GM19238 (cell line): ENCODE measurements around the gene FOXC2.

Experiments
- DNase-seq: peaks from one replicate; pipeline ENCODE4 v3.0.0; 2011; ENCODE audit warnings: low spot score; ENCODE audit not compliant: insufficient read length

The FOXC2 gene

DNA sequence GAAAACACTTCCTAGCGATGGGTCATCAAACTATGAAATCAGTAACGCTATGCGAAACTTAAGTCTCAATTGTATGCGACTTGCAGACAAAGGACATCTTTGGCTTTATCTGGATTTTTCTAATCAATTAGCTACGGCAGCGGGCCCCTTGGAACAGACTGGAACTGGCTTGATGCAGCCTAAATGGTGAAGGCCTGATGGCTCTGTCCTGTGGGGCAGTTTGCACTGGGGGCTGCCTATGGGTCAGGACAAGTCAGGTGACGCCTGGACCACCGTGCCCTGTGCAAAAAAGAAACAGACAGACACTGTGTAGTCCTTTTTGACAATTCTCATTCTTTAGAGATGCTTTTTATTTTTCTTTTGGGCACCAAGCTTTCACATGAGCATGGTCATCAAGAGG is 33.6 kb upstream of the FOXC2 start:
- no peak for DNase-seq

DNA sequence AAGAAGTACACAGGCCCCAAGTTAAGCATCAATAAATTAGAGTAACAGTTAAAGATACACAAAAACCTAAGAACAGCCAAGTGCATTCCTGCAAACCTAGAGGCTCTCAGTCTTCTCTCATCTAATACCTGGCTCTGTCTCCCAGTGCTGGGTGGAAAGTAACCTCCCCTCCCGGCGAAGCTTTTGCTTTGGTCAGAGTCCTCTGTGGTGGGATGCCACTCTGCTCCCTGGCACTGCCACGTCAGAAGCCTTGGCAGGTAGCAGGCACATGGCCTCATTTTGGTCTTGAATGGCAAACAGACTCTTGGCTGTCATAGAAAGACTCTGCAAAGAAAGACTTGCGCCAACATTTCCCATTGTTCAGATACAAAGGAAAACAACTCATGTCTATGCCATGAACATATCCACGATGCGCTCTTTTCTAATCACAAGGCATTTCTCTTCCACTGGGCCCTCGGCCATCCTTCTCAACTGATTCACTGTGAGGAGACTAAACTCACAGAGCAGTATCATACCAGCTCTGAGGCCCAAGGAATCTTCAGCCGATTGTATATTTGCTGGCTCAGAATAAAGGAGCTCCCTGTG is 32.8 kb upstream of the FOXC2 start:
- no peak for DNase-seq

DNA sequence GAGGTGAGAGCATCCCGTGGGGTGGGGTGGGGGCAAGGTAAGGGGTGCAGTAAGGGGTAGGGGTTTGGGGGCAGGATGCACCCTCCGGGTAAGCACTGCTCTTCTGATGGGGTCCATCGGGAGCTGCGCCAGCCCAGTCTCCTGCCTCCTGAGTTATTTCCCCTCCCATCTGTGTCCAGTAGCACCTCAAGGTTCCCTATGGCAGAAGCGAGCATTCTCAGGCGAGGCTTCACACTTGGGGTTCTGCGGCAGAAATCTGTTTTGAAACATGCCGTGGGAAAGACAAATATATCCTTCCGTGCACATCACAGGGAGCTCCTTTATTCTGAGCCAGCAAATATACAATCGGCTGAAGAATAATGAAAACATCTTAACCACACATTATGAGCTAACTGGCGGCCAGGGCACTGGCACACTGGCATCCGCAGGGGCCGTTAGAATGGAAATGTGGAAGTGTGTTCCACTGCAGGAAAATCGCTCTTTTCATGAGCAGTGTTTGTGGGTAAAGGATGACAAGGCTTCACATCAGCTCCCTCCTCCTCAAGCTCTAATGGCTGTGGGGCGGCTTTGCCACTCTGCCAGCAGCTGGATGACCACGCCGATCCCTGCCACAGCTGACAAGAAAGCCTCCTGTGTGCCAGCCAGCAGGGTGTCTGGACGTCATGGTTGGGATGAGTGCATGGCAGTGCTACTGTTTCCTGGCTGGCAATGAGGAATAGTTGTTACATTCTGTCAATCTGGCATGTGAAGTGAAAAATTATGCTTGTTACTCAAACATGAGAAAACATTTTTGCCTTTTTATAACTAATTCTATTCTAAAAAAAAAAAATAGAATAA is 31.6 kb upstream of the FOXC2 start:
- no peak for DNase-seq

DNA sequence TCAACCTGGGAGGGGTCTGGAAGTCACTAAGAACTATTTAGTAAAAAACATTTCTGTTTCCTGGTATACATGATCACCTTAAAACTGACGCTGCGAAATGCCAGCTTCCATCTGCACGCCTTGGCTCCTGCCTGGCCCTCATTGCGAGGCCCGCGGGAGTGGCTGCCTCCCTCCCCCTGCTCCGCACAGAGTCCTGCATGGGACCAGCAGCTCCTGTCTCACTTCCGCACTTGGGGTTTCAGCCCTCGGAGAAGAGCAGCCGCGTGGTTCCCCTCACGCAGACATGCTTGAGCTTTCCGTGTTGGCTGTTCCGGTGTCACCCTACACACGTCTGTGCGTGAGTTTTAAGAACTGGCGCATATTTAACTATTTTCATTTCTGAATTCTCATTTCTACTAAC is 30.0 kb upstream of the FOXC2 start:
- no peak for DNase-seq

DNA sequence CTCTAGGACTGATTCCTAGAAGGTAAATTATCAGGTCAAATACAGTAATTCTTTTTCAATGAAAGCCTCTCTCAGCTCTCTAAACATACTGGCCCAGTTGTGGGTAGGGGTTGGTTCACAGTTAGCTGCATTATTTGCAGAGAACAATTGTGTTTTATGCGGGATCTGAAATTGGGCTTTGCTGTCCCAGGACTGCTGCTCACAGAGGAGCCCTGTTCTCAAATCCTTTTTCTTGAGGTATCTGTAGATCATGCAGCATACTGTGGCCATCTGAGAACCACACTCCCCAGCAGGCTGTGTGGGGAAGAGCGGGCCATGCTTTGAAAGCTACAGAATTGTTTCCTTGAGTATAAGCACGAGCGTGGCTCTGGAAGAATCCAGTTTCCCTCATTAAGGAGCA is 29.1 kb upstream of the FOXC2 start:
- no peak for DNase-seq

DNA sequence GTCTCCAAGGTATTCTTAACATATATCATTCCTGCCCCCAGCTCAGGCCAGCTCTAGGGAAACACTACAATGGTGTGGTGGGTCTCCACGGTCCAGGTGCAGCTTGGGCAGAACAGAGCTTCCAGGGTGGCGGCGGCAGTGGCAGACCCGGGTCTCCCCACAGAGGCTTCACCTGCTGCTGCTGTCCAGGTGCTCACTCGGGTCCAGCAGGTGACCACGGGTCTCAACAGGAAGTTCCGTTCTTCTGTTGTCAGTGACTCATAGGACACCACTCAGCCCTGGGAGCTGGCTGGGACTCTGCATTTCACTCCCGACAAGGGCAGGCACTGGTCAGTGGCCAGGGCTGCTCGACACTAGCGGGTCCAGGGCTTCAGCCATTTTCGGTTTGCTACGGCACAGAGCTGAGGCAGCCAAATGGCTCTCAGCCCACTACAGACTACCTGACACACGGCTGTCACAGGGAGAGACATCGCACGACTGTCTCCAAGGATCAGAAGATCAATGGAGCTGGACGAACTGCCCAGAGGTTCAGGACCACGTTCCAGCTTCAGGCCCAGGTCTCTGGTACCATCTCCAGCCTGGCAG is 28.3 kb upstream of the FOXC2 start:
- DNase-seq, result no peak

DNA sequence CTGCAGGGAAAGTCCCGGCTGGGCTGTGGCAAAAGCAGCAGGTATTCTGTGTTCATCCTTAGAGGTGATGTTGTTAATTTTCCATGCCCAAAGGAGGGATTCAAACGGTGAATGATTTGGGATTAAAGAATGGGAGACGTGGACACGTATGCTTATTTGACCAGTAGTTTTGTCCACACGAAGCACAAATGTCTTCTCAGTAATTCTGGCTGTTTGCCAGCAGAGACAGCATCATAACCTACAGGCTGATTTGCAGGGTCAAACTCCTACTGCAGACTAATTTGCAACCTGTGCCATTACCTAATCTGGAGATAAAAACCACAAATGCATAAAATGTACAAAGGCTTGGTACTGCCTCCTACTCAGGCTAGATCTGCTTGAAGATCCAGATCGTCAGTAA is 25.7 kb upstream of the FOXC2 start:
- no peak for DNase-seq

DNA sequence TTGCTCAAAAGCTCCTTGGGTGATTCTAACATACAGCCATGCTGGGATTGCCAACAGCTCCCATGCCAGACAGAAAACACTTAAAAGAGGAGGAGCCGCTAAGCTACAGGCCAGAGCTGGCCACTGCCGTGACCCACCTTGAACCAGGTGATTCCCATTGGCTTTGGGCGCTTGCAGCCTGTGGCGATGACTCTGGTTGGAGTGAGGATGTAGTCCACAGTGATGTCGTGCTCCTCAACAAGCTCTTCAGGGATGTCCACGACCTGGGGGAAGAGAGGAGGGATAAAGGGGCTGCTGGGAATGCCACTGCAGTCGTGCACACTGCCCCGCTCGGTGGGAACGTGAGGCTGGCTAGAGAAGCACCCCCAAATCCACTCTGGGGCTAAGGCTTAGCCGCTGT is 25.1 kb upstream of the FOXC2 start:
- no peak for DNase-seq

DNA sequence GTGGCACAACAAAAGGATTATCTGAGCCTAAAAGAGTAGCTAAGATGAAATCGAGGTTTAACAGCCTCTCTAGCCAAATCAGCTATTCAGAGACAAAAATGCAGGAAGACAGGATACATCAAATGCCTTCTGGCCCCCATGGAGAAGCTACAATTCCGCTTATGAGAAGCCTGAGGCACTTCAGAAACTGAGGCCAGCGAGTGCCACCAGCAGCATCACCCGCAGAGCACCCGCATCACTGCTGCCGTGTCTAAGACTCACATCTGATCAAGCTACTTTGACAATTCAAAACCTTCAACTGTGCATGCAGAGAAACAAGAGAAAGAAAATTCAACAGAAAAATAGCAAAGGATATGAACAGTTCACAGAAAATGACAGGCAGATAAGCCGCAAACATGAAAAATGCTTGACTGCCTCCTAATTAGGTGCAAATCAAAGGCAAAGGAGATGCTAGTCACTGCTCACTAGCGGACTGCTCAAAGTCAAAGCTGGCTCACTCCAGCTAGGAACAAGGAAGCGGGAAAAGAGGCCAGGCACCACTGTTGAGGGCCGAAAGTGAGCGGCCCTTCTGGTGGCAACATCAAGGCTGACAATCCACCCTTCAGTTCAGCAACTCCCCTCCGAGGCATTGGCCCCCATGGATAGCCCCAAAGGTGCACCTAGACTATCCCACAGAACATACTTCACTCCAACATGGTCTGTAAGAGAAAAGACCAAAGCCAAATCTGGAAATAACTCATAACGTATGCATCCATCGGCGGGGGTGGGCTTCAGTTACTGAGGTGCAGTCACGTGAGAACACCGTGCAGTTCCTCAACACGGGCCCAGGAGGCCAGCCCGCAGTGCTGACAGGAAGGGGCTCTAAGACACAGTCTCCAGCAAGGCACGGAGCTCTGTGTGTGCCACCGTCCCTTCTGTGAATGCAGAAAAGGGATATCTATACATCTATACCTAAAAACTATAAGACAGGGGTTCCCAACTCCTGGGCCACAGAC is 23.6 kb upstream of the FOXC2 start:
- no peak for DNase-seq

DNA sequence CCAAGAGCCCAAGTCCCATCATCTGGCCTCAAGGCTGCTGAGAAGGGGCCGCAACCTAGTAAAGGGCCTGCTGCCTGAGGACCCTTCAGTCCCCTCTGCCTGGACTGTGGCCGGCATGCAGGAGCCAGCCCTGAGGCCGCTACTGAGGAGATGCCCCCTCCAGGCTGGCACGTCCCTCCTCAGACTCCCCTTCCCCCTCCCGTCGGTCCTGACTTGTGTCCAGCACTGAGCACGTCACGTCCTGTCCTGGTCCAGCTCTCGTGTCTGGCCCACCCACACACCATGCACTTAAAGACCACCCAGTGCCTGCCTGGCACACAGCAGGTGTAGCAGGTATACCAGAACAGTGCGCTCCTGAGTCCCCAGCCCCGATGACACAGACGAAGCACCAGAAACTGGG is 21.1 kb upstream of the FOXC2 start:
- no peak for DNase-seq

DNA sequence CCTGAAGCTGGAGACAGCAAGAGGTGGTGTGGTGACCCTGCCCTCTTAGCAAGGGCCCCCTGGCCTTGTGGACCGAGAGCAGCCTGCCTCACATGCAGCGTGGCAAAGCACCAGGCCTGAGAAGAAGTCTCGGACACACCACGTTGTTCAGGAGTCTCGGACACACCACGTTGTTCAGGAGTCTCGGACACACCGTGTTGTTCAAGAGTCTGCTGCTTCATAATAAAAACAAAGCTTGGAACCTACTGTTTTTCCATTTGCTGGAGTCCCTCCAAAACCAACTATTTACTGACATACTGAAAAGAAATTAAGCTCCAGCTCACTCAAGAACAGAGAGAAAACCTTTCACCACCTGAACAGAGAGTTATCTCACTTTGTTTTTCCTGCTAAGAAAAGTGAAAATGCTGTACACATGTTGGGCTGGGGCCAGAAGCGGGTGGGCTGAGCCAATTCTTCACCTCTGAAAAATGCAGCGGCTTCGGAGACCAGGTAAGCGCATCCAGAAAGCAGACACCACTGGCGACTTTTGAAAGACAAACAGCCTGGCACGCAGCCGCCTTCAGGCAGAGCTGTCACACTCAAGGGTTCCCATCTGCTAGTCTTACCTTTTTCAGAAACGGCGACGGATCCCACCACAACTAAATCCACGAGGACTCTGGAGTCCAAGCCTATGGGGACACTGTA is 20.5 kb upstream of the FOXC2 start:
- DNase-seq, result no peak

DNA sequence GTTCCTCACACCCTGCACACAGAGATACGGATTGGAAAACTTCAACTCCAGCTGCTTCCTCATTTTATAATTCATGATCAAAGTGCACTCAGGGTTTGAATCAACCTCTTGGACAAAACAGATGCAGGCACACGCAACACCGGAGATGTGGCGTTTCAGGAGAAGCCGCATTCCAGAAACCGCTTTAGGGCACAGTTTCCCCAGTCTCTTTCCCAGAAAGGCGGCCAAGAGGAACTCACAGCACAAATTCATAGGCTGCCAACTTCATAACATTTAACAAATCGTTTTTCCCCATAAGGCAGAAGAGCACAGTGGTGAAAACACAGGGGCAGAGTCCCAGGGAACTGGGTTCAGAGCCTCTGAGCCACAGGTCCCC is 20.0 kb upstream of the FOXC2 start:
- no peak for DNase-seq

DNA sequence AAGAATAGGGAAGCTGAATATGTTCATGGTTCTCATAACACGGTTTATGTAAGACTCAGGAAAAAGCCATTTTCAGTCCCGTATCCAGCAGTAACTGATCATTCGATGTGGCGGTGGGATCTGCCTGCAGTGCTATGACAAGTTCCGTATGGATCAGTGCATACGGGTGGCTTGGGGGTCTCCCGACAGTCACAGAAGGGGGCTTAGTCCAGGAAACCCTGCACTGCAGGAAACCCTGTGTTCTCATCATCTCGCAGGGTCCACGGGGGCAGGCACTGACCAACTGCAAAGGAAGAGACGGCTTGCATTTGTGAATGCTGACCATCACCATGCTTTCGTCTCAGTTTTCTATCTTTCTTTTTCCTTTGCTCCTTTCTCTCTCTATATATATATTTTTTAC is 19.3 kb upstream of the FOXC2 start:
- no peak for DNase-seq

DNA sequence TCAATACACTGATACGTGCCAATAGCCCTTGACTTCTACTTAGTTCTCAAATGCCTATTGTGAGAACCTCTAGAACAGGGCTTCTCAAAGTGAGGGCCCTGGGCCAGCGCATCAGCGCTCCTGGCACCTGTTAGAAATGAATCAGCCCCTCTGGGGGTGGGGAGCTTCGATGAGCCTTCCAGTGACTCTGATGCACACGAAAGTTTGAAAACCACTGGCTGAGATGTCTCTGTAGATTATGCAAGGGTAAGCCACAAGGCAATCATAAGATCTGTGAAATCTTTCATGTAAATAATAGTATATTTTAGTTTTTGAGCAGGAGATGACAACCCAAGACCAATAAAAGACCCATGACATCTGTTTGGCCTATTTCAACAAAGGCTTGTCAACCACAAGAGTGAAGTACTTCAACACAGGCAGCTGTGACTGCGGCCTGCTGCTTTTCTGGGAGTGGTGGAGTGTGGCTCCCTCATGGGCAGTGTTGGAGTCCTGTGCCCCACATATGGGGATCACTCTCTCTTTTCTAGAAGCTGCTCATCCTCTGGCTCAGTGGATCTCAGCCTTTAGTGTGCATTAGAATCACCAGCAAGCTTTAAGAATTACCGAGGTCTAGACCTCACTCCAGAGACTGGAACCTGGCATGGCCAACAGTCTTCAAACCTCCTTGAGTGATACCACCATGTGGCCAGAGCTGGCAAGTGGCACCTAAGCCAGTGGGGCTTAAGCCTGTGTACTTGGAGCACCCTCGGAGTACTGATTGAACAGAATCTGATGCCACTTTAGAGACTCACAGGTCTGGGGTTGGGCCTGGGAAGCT is 17.3 kb upstream of the FOXC2 start:
- DNase-seq, result no peak

DNA sequence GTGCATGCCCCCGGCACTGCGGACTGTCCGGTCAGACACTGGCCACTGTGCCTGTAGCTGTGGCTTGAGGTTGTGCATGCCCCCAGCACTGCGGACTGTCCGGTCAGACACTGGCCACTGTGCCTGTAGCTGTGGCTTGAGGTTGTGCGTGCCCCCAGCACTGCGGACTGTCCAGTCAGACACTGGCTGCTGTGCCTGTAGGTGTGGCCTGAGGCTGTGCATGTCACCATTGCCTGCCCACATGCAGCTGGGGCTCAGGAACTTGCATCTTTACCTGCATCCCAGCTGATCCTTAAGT is 16.8 kb upstream of the FOXC2 start:
- no peak for DNase-seq

DNA sequence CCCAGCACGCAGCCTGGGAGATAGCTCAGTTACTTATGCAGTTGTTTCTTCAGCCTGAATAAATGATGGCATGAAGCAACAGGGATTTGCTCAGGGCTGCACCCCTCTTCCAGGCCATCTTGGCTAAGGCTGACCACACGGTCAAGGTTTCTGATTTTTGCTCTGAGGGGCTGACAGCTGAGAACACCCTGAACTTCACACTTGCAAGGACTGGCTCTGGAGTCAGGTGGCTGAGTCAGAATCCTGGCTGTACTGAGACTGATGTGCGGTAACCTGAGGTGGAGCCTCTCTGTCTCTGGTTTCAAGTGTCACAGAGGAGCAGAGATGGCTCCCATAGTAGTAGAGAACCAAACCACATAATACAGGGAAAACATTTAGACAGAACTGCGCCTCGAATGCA is 16.3 kb upstream of the FOXC2 start:
- no peak for DNase-seq

DNA sequence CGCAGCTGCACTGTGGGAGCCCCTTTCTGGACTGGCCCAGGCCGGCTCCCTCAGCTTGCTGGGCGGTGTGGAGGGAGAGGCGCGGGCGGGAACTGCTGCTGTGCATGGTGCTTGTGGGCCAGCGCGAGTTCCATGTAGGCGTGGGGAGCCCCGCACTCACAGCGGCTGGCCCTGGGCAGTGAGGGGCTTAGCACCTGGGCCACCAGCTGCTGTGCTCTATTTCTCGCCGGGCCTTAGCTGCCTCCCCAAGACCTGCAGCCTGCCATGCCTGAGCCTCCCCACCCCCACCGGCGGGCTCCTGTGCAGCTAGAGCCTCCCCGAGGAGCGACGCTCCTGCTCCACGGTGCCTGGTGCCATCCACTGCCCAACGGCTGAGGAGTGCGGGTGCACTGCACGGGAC is 13.3 kb upstream of the FOXC2 start:
- DNase-seq, result no peak

DNA sequence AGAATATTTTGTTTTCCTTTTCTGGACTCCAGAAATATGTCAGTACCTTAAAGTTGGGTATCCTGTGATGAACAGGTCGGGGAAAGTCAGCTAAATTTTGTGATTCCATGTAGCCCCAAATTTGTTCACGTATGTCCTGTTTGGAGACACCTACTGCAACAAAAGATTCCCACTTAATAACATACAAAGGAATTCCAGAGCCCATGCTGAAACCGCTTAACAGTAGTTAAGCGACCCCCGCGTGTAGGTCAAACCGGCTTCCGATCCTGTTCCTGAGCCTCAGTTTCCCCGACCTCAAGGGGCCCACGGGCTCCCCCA is 12.1 kb upstream of the FOXC2 start:
- DNase-seq, result no peak

DNA sequence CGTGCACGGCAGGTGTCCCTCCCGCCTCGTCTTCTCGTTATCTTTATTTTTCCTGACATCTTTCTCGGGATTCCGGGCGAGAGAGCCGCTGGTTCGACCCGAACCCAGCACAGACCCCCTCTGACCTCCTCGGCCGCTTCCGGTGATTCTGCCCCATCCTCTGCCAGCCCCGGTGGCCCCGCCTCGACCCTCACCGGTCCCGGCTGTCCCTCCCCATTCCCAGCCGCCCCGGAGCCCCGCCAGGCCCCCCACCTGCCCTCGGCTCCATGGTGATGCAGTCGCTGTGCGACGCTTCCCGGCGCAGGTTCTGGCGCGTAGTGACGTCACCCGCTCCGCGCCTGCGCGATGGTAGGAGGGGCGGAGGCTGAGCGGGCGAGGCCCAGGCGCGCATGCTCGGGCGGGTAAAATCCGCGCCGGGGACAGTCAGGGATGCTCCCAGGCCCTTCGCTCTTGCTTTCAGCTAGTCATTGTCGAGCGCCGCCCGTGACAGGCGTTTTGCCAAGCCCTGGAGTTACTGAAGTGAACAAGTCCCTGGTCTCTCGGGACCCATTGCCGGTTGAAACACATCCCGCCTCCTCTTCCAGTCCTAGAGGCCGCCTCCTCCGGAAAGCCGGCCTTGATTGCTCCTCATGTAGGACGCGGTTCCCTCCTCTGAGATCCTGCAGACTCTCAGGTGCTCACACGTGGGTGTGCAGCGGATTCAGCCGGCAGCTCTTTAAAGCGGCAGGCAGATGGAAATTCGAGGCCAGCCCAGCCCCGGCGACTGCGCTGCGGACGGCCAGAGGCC is 11.5 kb upstream of the FOXC2 start, which contains the start of gene MTHFSD:
Gene MTHFSD, minus strand, starts transcription at position 319 of the 787 bp plus-strand sequence. Its CDS starts 51 bp downstream, at position 268.
- DNase-seq, result peak; percentile 96

DNA sequence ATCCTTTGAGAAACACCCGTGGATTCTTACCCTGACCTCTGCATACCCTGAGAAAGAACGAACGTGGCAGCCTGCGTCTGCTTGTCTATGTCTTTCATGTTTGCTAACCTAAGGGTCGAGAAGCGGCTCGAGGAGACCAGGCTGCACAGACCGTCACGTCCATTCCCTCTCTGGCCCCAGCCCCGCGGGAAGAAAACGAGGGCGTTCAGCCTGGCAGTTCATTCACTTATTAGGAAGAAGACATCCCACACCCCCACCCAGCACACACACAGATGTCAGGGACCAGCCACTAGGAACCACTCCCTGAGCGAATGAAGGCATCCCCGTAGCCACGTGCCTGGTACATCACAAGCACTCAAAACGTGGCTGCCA is 10.9 kb upstream of the FOXC2 start:
- no peak for DNase-seq
